ENCODE data around the gene DNM2. TPM values are rescaled to one million over a fixed set of nuclear protein-coding genes. Genes with fewer than 3 reads are reported as not detected.

Gene DNM2
- total RNA-seq, 1 donor from 2014 or later: 113 TPM

DNA sequence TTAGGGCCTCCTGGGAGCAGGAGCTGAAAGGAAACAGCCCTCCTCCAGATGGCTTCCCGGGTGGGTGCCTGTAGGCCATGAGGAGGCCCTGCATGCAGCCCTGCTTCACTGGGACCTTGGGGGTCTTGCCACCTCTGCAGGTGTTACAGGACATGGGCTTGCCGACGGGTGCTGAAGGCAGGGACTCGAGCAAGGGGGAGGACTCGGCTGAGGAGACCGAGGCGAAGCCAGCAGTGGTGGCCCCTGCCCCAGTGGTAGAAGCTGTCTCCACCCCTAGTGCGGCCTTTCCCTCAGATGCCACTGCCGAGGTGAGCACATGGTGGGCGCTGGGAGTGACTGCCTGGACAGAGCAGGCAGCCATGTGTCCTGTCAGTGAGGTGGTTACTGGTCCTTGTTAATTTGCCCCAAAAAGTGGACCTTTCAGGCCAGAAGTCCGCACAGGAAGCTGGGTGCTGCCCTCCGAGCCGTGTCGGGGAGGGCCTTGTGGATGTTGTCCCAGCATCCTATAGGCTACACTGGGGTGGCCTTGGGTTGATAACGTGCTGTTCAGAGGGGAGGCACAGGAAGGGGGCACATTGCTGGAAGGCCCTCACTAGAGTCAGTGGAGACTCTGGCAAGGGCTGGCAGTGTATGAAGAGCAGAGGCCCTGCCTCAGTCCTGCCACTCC is 35.3 kb upstream of the DNM2 start:
- H3K27ac ChIP-seq: no peak overlapping the region
- H3K27me3 ChIP-seq: no peaks in the 10 kb centered on the region
- TF ChIP-seq CTCF (IDR thresholded peaks at IDR 0.05): no peak
- peaks cover 96 to 100% of the 10 kb centered on the region in 2 donors for H3K36me3 ChIP-seq
- intact Hi-C loops (cut with DNase I): no loop called here
- H3K4me3 ChIP-seq: no peak overlapping the region
- H3K4me1 ChIP-seq: no peaks in the 10 kb centered on the region
- DNase-seq (ENCODE audit: low spot score in 2 of 2): no peak
- H3K9me3 ChIP-seq: no peaks in the 10 kb centered on the region

DNA sequence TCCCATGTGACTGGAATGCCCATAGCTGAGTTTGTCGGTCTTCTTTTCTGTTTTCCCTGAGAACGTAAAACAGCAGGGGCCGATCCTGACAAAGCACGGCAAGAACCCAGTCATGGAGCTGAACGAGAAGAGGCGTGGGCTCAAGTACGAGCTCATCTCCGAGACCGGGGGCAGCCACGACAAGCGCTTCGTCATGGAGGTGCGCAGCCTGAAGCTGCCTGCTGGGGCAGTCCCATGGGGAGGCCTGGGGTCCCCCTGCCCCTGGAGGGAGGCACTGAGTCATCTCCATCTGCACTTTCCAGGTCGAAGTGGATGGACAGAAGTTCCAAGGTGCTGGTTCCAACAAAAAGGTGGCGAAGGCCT is 34.8 kb upstream of the DNM2 start:
- Histone ChIP-seq H3K36me3 (peaks cover 96 to 100% of the 10 kb centered on the region in 2 donors), H3K4me3 (no peak overlapping the region), H3K4me1 (no peaks in the 10 kb centered on the region), H3K27me3 (no peaks in the 10 kb centered on the region), H3K27ac (no peak overlapping the region), H3K9me3 (no peaks in the 10 kb centered on the region)
- intact Hi-C loops (cut with DNase I): no loop called here
- DNase-seq (ENCODE audit: low spot score in 2 of 2): no peak
- no peak for TF ChIP-seq CTCF (IDR thresholded peaks at IDR 0.05)

DNA sequence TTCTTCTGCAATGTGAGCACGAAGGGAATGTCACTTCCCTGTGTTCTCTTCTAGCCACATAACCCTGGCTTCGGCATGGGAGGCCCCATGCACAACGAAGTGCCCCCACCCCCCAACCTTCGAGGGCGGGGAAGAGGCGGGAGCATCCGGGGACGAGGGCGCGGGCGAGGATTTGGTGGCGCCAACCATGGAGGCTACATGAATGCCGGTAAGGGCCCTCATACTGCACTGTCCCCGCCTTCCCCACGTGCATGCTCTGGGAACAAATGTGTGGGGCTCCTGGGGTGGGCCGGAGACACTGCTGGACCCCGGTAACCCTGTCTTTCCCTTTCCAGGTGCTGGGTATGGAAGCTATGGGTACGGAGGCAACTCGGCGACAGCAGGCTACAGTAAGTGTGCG is 34.3 kb upstream of the DNM2 start:
- intact Hi-C loops (cut with DNase I): no loop called here
- Histone ChIP-seq H3K36me3 (peaks cover 96 to 100% of the 10 kb centered on the region in 2 donors), H3K4me1 (no peaks in the 10 kb centered on the region), H3K27ac (no peak overlapping the region), H3K4me3 (no peak overlapping the region), H3K9me3 (no peaks in the 10 kb centered on the region), H3K27me3 (no peaks in the 10 kb centered on the region)
- no peak for TF ChIP-seq CTCF (IDR thresholded peaks at IDR 0.05)
- no peak for DNase-seq (ENCODE audit: low spot score in 2 of 2)

GRCh38 chr19:10685210-10685609 is 32.7 kb upstream of the DNM2 start:
- intact Hi-C loops (cut with DNase I): no loop called here
- H3K27me3 ChIP-seq: no peaks in the 10 kb centered on the region
- H3K9me3 ChIP-seq: no peaks in the 10 kb centered on the region
- TF ChIP-seq CTCF (IDR thresholded peaks at IDR 0.05): no peak
- no peak overlapping the region for H3K4me3 ChIP-seq
- no peaks in the 10 kb centered on the region for H3K4me1 ChIP-seq
- DNase-seq (ENCODE audit: low spot score in 2 of 2): no peak
- peaks cover 96 to 99% of the 10 kb centered on the region in 2 donors for H3K36me3 ChIP-seq
- H3K27ac ChIP-seq: no peak overlapping the region

DNA sequence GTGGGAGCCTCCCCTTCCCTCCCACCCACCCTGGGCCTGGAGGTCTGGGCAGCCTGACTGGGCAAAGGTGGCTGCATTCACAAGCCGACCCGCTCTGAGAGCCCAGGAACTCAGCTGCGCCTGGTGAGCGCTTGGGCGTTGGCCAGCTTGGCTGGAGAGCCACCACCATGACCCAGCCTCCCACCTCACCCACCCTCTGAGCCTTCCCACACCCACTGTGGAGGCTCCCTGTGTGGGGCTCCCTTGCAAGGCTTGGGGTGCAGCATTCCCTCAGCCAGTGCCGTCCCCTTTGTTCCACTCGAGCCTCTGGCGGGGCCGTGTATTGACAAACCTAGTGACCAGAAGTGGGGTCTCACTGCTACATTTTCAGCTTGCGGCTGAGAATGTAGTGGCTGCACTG is 31.7 kb upstream of the DNM2 start:
- no peaks in the 10 kb centered on the region for H3K27me3 ChIP-seq
- H3K36me3 ChIP-seq: peaks cover 94 to 99% of the 10 kb centered on the region in 2 donors
- intact Hi-C loops (cut with DNase I): no loop called here
- no peaks in the 10 kb centered on the region for H3K4me1 ChIP-seq
- no peak for TF ChIP-seq CTCF (IDR thresholded peaks at IDR 0.05)
- no peak overlapping the region for H3K4me3 ChIP-seq
- H3K27ac ChIP-seq: no peak overlapping the region
- H3K9me3 ChIP-seq: no peaks in the 10 kb centered on the region
- DNase-seq (ENCODE audit: low spot score in 2 of 2): no peak
